Fibroblast of villous mesenchyme (primary cell): ENCODE measurements around the gene TWF2. TPM values are rescaled to one million over a fixed set of nuclear protein-coding genes. Genes with fewer than 3 reads are reported as not detected.

Experiments used
- DNase-seq: peaks from one replicate; pipeline ENCODE4 v3.0.0-alpha.2; 2010; ENCODE audit warnings: low read depth
- H3K4me3 ChIP-seq: 2 replicates; pipeline ENCODE4 v1.5.1; 2011; ENCODE audit warnings: low read depth, mild to moderate bottlenecking, low read length
- total RNA-seq: library from RNA; depleted of rRNA; stranded (reverse); fragments of >200 nt; gene quantifications from 2 replicates; pipeline ENCODE4 v1.2.3, GENCODE V29; 2012
- TF ChIP-seq, protein P1 (sequence below): IDR thresholded peaks from 2 replicates; pipeline ENCODE4 v1.5.1; 2012; ENCODE audit warnings: low read depth, mild to moderate bottlenecking, low read length; ENCODE audit not compliant: insufficient read depth

Gene TWF2
- total RNA-seq, 1 donor = 75.6 TPM

DNA sequence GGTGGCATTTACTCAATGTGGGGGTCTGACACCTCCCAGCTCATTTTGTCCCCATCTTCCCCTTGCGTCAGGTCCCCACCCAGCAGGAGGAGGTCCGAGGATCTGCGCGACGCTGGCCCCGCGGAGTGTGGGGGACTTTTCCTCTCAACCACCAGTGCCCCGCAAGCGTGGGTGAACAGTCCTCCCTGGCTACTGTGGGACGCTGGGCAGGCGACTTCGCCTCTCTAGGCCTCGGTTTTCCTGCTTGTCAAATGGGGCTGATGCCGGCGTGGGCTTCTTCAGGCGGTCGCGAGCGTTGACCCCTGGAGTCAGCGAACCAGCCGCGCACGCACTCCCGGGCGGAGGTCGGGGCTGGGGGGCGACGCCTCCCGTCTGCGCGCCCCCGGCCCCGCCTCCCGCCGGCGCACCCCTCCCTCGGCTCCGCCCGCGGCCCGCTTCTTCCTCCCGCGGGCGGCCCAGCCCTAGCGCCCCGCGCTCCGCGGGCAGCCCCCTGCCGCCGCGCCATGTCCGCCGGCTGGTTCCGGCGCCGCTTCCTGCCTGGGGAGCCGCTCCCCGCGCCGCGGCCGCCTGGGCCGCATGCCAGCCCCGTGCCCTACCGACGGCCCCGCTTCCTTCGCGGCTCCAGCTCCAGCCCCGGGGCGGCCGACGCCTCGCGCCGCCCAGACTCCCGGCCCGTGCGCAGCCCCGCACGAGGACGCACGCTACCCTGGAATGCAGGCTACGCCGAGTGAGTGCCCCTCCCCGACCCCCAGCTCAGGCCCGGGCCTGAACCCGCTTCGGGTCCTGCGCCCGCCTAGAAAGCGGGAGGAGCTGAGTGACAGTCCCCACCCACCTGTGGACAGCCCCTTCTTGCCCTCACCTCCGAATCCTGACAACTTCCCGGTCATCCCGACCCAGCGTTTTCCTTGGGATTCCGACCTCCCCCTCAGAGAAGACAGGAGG lies 6.6 kb upstream of the TWF2 start, which contains the start of gene PPM1M:
Gene PPM1M (plus strand): TSS at position 438 of the 942 bp plus-strand sequence. CDS start 66 bp downstream, at position 504.
- peak within 1 kb of the TSS; percentile 60 for H3K4me3 ChIP-seq
- peak; percentile 48 for DNase-seq
- TF ChIP-seq, protein P1, sequence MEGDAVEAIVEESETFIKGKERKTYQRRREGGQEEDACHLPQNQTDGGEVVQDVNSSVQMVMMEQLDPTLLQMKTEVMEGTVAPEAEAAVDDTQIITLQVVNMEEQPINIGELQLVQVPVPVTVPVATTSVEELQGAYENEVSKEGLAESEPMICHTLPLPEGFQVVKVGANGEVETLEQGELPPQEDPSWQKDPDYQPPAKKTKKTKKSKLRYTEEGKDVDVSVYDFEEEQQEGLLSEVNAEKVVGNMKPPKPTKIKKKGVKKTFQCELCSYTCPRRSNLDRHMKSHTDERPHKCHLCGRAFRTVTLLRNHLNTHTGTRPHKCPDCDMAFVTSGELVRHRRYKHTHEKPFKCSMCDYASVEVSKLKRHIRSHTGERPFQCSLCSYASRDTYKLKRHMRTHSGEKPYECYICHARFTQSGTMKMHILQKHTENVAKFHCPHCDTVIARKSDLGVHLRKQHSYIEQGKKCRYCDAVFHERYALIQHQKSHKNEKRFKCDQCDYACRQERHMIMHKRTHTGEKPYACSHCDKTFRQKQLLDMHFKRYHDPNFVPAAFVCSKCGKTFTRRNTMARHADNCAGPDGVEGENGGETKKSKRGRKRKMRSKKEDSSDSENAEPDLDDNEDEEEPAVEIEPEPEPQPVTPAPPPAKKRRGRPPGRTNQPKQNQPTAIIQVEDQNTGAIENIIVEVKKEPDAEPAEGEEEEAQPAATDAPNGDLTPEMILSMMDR = no peak

GRCh38 chr3:52243791-52244628 lies 5.1 kb upstream of the TWF2 start:
- no peak overlapping the region for H3K4me3 ChIP-seq
- DNase-seq = peak; percentile 29
- TF ChIP-seq, protein P1 = no peak

- H3K4me3 ChIP-seq = no peak overlapping the region
- no peak for DNase-seq
- TF ChIP-seq, protein P1 = no peak
These were observed 3.1 kb upstream of the TWF2 start for GRCh38 chr3:52242039-52242438.

DNA sequence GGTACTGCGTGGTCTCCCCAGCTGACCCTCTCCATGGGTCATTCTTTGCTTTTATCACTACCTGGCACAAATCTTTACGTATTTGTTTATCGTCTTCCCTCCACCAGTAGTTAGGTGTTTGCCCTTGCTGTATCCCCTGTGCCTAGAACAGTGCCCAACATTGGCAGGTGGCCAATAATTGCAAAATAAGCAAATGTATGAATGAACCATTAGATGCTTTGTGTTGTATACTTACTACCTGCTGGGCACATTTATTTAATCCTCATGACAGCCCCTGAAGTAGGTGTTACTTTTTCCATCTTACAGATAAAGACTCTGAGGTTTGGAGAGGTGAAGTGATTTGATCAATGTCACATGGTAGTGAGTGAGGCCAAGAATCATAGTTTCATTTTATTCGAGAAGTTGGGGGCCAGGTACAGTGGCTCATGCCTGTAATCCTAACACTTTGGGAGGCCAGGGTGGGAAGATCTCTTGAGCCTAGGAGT lies 2.0 kb upstream of the TWF2 start:
- DNase-seq = no peak
- TF ChIP-seq, protein P1 = no peak
- no peak overlapping the region for H3K4me3 ChIP-seq

- peak overlapping the region; percentile 80 for H3K4me3 ChIP-seq
- DNase-seq = peak; percentile 99
- TF ChIP-seq, protein P1 = peak; percentile 20
These were observed 1.3 kb upstream of the TWF2 start for GRCh38 chr3:52240059-52240885.

GRCh38 chr3:52238193-52238760 lies 681 bp downstream of the TWF2 start:
- no peak for DNase-seq
- TF ChIP-seq, protein P1 = no peak
- peak overlapping the region; percentile 80 for H3K4me3 ChIP-seq
